Measurements from ENCODE around the gene GINS2. TPM values are rescaled to one million over a fixed set of nuclear protein-coding genes. Genes with fewer than 3 reads are reported as not detected.

Gene GINS2
- total RNA-seq, 1 donor from 2014 or later = 6.1 TPM

DNA sequence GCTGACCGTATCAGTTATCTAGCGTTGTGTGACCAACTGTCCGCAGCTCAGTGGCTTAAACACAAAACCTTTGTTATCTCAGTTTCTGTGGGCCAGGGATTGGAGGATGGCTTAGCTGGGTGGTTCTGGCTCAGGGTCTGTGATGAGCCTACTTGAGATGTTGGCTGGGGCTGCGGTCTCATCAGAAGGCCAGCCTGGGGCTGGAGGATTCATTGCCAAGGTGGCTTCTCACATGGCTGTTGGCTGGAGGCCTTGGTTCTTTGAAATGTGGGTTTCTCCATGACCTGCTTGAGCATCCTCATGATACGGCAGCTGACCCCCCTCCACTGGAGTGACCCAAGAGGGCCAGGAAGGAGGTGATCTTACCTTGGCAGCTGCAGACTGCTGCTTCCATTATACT lies 58.9 kb downstream of the GINS2 start:
- DNase-seq (ENCODE audit: extremely low read depth, low read depth, low spot score) = no peak

DNA sequence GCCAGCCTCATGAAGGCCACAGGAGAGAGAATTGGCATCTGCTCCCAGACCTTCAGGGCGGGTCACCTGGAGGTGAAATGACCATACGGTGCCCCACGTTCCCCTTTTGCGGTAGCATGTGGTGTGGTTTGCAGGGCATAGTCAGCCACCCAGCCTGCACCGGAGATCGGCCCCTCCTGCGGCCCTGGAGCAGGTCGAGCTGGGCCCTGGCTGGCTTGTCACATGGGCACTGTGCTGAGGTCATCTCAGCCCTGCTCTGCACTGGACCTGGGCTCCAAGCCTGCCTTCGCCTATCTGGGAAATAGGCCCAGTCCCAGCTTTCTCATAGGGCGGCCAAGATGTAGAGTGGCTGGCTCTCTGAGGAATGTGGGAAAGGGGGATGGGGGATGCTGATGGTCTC lies 59.4 kb downstream of the GINS2 start:
- DNase-seq (ENCODE audit: extremely low read depth, low read depth, low spot score) = no peak

GRCh38 chr16:85628645-85629044 lies 60.1 kb downstream of the GINS2 start:
- no peak for DNase-seq (ENCODE audit: extremely low read depth, low read depth, low spot score)

- DNase-seq (ENCODE audit: extremely low read depth, low read depth, low spot score) = no peak
Observed at GRCh38 chr16:85628265-85628556, 60.5 kb downstream of the GINS2 start.

DNA sequence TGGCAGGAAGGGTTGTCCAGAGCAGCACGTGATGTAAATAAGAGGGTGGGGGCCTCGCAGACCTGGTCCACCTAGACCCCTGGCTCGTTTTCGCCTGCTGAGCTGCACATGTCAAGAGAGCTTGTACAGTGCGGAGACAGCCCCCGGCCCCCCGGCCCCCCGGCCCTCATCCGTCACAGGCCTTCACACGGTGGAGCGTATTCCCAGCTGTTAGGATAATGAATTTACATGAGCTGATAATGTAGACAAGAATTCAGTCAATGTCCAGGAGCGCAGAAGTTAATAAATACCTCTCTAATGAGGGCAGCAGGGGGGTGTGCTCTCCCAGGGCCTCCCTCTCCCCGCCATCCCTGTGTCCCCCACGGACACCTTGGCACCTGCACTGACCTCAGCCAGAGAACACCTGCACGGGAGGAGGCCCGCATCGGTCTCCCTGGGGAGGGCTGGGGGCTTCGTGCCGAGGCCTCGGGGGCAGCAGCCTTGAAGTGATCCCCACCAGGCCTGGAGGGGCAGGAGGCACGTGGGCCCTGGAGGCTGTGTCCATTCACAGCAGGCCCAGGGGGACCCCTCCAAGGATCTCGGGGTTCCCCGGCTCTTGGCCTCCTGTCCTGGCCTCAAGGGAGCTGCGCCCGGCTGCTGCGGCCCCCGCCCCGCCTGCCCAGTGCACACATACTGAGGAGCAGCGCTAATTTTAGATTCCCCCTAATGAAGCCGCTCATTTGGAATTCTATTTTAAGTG lies 61.1 kb downstream of the GINS2 start:
- no peak for DNase-seq (ENCODE audit: extremely low read depth, low read depth, low spot score)

GRCh38 chr16:85627089-85627488 lies 61.7 kb downstream of the GINS2 start:
- no peak for DNase-seq (ENCODE audit: extremely low read depth, low read depth, low spot score)

Other genes with a start within 250 kb of the GINS2 start
- 19.9 and 30.5 TPM in 2 replicates for gene GSE1, start 75.6 kb downstream of the GINS2 start, total RNA-seq
- 20.2 and 22.8 TPM in 2 replicates for gene C16orf74, start 62.1 kb upstream of the GINS2 start, total RNA-seq
- 44.5 and 48.7 TPM in 2 replicates for gene EMC8, start 110.6 kb upstream of the GINS2 start, total RNA-seq
- 548 and 742 TPM in 2 replicates for gene COX4I1, start 110.7 kb upstream of the GINS2 start, total RNA-seq
- 0.63 and 1.5 TPM in 2 replicates for gene IRF8, start 210.2 kb upstream of the GINS2 start, total RNA-seq

All from glomerular endothelial cell (primary cell).